IPS-15b (cell line): ENCODE measurements around the gene DENND1A.
"Not testable (repeated sequence)": the region's sequence is repeated elsewhere in the genome, so short reads cannot be mapped to it uniquely, and the experiment has no call there.

Experiments
- H3K27me3 ChIP-seq: one replicate; pipeline ENCODE4 v1.6.1; 2013; ENCODE audit warnings: low read length; ENCODE audit not compliant: control insufficient read depth, insufficient read depth
- H3K36me3 ChIP-seq: one replicate; pipeline ENCODE4 v1.6.1; 2013; ENCODE audit warnings: low read length; ENCODE audit not compliant: control insufficient read depth, insufficient read depth
- H3K4me1 ChIP-seq: one replicate; pipeline ENCODE4 v1.6.1; 2013; ENCODE audit warnings: mild to moderate bottlenecking, low read length; ENCODE audit not compliant: control insufficient read depth, insufficient read depth
- H3K4me3 ChIP-seq: one replicate; pipeline ENCODE4 v1.5.1; 2013; ENCODE audit warnings: low read depth, low read length
- H3K9ac ChIP-seq: one replicate; pipeline ENCODE4 v1.6.1; 2013; ENCODE audit warnings: low read depth, mild to moderate bottlenecking, low read length
- H3K9me3 ChIP-seq: one replicate; pipeline ENCODE4 v1.6.1; 2013; ENCODE audit warnings: mild to moderate bottlenecking, low read length; ENCODE audit not compliant: control insufficient read depth, insufficient read depth

DENND1A gene

GRCh38 chr9:123406691-123407216 lies 523.2 kb downstream of the DENND1A start:
- Histone ChIP-seq H3K4me3 (no peak overlapping the region), H3K36me3 (peaks cover 2% of the 10 kb centered on the region)

GRCh38 chr9:123406016-123406415 lies 523.9 kb downstream of the DENND1A start:
- Histone ChIP-seq H3K36me3 (no peaks in the 10 kb centered on the region), H3K4me1 (peaks cover 13% of the 10 kb centered on the region), H3K9ac (no peak overlapping the region), H3K9me3 (no peaks in the 10 kb centered on the region), H3K27me3 (no peaks in the 10 kb centered on the region), H3K4me3 (no peak overlapping the region)

More at GRCh38 chr9:123406691-123407216, 523.2 kb downstream of the DENND1A start:
- Histone ChIP-seq H3K9ac (no peak overlapping the region), H3K9me3 (no peaks in the 10 kb centered on the region), H3K4me1 (peaks cover 13% of the 10 kb centered on the region), H3K27me3 (no peaks in the 10 kb centered on the region)

- Histone ChIP-seq H3K4me3 (no peak overlapping the region), H3K9me3 (no peaks in the 10 kb centered on the region), H3K27me3 (no peaks in the 10 kb centered on the region), H3K9ac (no peak overlapping the region), H3K4me1 (peaks cover 13% of the 10 kb centered on the region), H3K36me3 (no peaks in the 10 kb centered on the region)
Observed at GRCh38 chr9:123402981-123403509, 526.9 kb downstream of the DENND1A start.

GRCh38 chr9:123401879-123402513 lies 527.9 kb downstream of the DENND1A start:
- H3K9ac ChIP-seq: no peak overlapping the region
- no peaks in the 10 kb centered on the region for H3K9me3 ChIP-seq
- H3K27me3 ChIP-seq: no peaks in the 10 kb centered on the region
- no peaks in the 10 kb centered on the region for H3K36me3 ChIP-seq
- peaks cover 13% of the 10 kb centered on the region for H3K4me1 ChIP-seq
- H3K4me3 ChIP-seq: no peak overlapping the region

- H3K9me3 ChIP-seq: no peaks in the 10 kb centered on the region
- no peaks in the 10 kb centered on the region for H3K36me3 ChIP-seq
- no peak overlapping the region for H3K4me3 ChIP-seq
- H3K9ac ChIP-seq: no peak overlapping the region
- H3K27me3 ChIP-seq: no peaks in the 10 kb centered on the region
- peaks cover 5% of the 10 kb centered on the region for H3K4me1 ChIP-seq
Observed at GRCh38 chr9:123400926-123401503, 528.9 kb downstream of the DENND1A start.

GRCh38 chr9:123399803-123400378 lies 530.0 kb downstream of the DENND1A start:
- Histone ChIP-seq H3K4me3 (no peak overlapping the region), H3K36me3 (no peaks in the 10 kb centered on the region), H3K9ac (no peak overlapping the region), H3K4me1 (peaks cover 5% of the 10 kb centered on the region), H3K27me3 (no peaks in the 10 kb centered on the region), H3K9me3 (no peaks in the 10 kb centered on the region)

- H3K9me3 ChIP-seq, H3K27me3 ChIP-seq, H3K36me3 ChIP-seq: not testable (repeated sequence)
Observed at GRCh38 chr9:123398938-123399337, 531.0 kb downstream of the DENND1A start.

GRCh38 chr9:123397975-123398374 lies 532.0 kb downstream of the DENND1A start:
- no peaks in the 10 kb centered on the region for H3K36me3 ChIP-seq
- H3K4me1 ChIP-seq: no peaks in the 10 kb centered on the region
- no peak overlapping the region for H3K4me3 ChIP-seq
- H3K9ac ChIP-seq: no peak overlapping the region
- no peaks in the 10 kb centered on the region for H3K27me3 ChIP-seq
- H3K9me3 ChIP-seq: no peaks in the 10 kb centered on the region

More at GRCh38 chr9:123398938-123399337, 531.0 kb downstream of the DENND1A start:
- H3K4me3 ChIP-seq, H3K4me1 ChIP-seq, H3K9ac ChIP-seq: not testable (repeated sequence)

GRCh38 chr9:123395689-123396511 lies 534.0 kb downstream of the DENND1A start:
- no peak overlapping the region for H3K4me3 ChIP-seq
- H3K27me3 ChIP-seq: no peaks in the 10 kb centered on the region
- no peaks in the 10 kb centered on the region for H3K9me3 ChIP-seq
- H3K4me1 ChIP-seq: no peaks in the 10 kb centered on the region
- H3K9ac ChIP-seq: no peak overlapping the region
- H3K36me3 ChIP-seq: no peaks in the 10 kb centered on the region

GRCh38 chr9:123395276-123395688 lies 534.6 kb downstream of the DENND1A start:
- Histone ChIP-seq H3K27me3 (no peaks in the 10 kb centered on the region), H3K36me3 (no peaks in the 10 kb centered on the region), H3K9me3 (no peaks in the 10 kb centered on the region), H3K4me1 (no peaks in the 10 kb centered on the region), H3K4me3 (no peak overlapping the region), H3K9ac (no peak overlapping the region)
